Thyroid gland (tissue), 4 donors: ENCODE data around the gene BICD2.

Source experiments
- POLR2A ChIP-seq, 2 donors: fragments of 450-650 bp; IDR thresholded peaks; one replicate each; pipeline ENCODE4 v1.6.1; 2017; ENCODE audit warnings: antibody characterized with exemption in 2 of 2, mild to moderate bottlenecking in 2 of 2, moderate library complexity in 1 of 2
- TF ChIP-seq, protein P1 (sequence below), 6 experiments: fragments of 200-600 bp in 3 of 6; fragments of 450-650 bp in 3 of 6; sonication (generic) in 3 of 6; IDR thresholded peaks; one replicate each; pipeline ENCODE4 v1.5.1; 2016 to 2019; ENCODE audit warnings: antibody characterized with exemption in 6 of 6, mild to moderate bottlenecking in 2 of 6, inconsistent platforms in 1 of 6, moderate library complexity in 1 of 6

DNA sequence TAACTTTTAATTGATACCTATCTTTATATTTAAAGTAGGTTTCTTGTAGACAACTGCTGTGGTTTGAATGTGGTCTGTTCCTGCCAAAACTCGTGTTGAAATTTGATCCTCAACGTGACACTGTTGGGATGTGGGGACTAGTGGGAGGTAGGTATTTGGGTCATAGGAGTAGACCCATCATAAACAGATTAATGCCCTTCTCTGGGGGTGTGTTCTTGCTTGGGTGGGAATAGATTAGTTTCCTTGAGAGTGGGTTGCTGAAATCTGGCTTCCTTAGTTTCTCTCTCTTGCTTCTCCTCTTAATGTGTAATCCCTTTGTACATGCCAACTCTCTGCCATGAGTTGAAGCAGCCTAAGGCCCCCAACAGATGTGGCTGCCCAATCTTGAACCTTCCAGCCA, 60.1 kb downstream of the BICD2 start:
- TF ChIP-seq POLR2A (IDR thresholded peaks at IDR 0.05) = no peak
- TF ChIP-seq, protein P1, sequence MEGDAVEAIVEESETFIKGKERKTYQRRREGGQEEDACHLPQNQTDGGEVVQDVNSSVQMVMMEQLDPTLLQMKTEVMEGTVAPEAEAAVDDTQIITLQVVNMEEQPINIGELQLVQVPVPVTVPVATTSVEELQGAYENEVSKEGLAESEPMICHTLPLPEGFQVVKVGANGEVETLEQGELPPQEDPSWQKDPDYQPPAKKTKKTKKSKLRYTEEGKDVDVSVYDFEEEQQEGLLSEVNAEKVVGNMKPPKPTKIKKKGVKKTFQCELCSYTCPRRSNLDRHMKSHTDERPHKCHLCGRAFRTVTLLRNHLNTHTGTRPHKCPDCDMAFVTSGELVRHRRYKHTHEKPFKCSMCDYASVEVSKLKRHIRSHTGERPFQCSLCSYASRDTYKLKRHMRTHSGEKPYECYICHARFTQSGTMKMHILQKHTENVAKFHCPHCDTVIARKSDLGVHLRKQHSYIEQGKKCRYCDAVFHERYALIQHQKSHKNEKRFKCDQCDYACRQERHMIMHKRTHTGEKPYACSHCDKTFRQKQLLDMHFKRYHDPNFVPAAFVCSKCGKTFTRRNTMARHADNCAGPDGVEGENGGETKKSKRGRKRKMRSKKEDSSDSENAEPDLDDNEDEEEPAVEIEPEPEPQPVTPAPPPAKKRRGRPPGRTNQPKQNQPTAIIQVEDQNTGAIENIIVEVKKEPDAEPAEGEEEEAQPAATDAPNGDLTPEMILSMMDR (IDR thresholded peaks at IDR 0.05) = no peak
